Activated naive CD8-positive, alpha-beta T cell treated with anti-CD3 and anti-CD28 coated beads for 36 hours (primary cell): ENCODE measurements around the gene TNNT1. TPM values are rescaled to one million over a fixed set of nuclear protein-coding genes. Genes with fewer than 3 reads are reported as not detected.
"Not testable (repeated sequence)": the region's sequence is repeated elsewhere in the genome, so short reads cannot be mapped to it uniquely, and the experiment has no call there.

Source experiments
- DNase-seq: peaks from one replicate; pipeline ENCODE4 v3.0.0; 2021
- H3K27ac Mint-ChIP-seq: one replicate; pipeline ENCODE4 v1.8.0; 2022; ENCODE audit warnings: mild to moderate bottlenecking, moderate library complexity, mixed read lengths
- H3K27me3 Mint-ChIP-seq: one replicate; pipeline ENCODE4 v1.8.0; 2022; ENCODE audit warnings: mild to moderate bottlenecking, mixed read lengths
- H3K36me3 Mint-ChIP-seq: one replicate; pipeline ENCODE4 v1.8.0; 2021; ENCODE audit warnings: mild to moderate bottlenecking, mixed read lengths
- H3K4me1 Mint-ChIP-seq: one replicate; pipeline ENCODE4 v1.8.0; 2021; ENCODE audit warnings: mixed read lengths
- H3K4me3 Mint-ChIP-seq: one replicate; pipeline ENCODE4 v1.8.0; 2022; ENCODE audit warnings: mild to moderate bottlenecking, moderate library complexity, mixed read lengths
- H3K9me3 Mint-ChIP-seq: one replicate; pipeline ENCODE4 v1.8.0; 2022; ENCODE audit warnings: mixed read lengths
- total RNA-seq, 2 experiments: library from RNA; stranded (reverse); gene quantifications; one replicate each; pipeline ENCODE4 v1.2.3, GENCODE V29; 2021

TNNT1 gene
- total RNA-seq, 2 experiments from 2014 or later: not detected

DNA sequence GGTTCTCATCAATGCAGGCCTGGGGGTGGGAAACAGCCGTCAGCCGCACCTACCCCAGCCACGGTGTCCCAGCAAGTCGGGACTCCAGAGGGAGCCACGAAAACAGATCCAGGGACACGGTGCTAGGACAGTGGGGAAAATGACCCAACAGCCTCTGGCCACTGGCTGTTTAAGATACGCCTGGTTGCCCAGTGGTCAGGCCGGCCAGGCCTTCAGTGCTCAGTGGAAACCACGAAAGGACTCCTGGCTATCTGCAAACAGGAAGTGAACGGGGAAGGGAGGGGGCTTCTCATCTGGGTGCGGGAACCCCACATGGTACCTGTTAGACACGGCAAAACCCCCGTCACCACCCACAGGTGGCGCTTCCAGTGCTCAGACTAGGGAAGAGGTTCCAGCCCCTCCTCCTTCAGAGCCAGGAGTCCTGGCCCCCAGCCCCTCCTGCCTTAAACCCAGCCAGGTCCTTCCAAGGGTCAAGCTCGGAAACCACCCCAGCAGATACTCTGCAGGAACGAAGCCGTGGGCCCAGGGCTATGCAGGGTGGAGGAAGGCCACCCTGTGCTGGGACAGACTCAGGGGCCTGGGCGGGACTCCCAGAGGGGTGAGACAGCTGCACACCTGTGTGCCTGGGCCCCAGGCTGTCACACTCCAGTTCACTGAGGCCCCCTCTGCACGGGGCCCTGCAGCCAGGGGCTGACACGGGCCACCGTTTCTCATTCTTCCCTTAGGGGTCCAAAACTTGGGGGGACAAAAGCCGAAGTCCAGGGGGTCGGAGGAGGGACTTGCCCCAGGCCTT, 36.0 kb downstream of the TNNT1 start:
- Mint-ChIP-seq H3K27me3 (no peaks in the 10 kb centered on the region), H3K4me1 (peaks cover 11% of the 10 kb centered on the region), H3K4me3 (no peak overlapping the region), H3K36me3 (peaks cover 14% of the 10 kb centered on the region), H3K27ac (no peak overlapping the region), H3K9me3 (no peaks in the 10 kb centered on the region)
- DNase-seq: no peak

DNA sequence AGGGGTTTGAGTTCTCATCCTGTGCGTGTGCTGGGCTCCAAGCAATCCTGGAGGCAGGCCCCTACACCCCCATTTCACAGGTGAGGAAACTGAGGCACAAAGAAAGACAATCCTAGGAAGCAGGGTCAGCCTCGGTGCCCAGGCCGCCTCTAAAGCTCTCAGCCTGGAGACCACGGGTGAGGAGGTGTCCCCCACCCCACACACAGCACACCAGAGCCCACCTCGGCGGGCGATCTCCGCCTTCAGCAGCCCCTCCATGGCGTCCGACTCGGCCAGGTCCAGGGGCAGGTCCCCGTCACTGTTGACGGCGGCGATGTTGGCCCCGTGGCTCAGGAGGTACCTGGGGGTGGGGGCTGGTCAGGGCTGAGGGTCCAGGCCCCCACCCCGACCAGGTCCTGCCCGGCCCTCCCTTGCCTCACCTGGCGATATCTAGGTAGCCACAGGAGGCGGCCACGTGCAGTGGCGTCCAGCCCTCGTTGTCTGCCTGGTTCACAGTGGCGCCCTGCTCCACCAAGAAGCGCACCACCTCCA, 36.7 kb downstream of the TNNT1 start:
- Mint-ChIP-seq H3K9me3 (peaks cover 2% of the 10 kb centered on the region), H3K4me3 (no peak overlapping the region)

DNA sequence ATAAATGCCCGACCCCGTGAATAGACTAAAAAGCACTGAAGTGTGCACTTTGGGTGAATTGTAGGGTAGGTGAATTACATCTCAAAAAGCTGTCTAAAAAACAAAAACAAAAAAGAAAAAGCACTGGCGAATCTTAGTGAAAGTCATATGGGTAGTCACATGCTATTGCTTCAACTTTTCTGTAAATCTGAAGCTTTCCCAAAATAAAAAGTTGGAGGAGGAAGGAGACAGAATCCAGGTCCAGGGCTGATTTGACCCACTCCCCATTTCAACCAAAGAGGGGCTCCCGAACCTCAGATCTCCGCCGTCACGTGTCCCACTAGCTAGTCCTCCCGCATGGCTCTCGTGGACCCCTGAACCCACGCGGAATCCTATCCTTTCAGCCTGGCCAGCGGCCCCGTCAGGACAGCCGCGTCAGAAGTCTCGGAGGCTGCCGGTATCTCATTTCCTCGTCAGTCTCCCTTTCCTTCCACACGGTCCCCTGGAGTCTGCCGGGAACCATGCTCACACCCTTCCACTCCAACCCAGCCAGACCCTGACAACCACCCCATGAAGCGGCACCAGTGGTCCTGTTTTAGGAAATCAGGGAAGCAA, 37.7 kb downstream of the TNNT1 start:
- Mint-ChIP-seq H3K36me3 (peaks cover 17% of the 10 kb centered on the region), H3K4me1 (peaks cover 11% of the 10 kb centered on the region), H3K9me3 (peaks cover 2% of the 10 kb centered on the region), H3K4me3 (no peak overlapping the region), H3K27ac (no peak overlapping the region), H3K27me3 (no peaks in the 10 kb centered on the region)
- no peak for DNase-seq

More for the DNA sequence above, 36.7 kb downstream of the TNNT1 start:
- no peak for DNase-seq
- H3K36me3 Mint-ChIP-seq: peaks cover 16% of the 10 kb centered on the region
- H3K27me3 Mint-ChIP-seq: no peaks in the 10 kb centered on the region
- peaks cover 11% of the 10 kb centered on the region for H3K4me1 Mint-ChIP-seq
- H3K27ac Mint-ChIP-seq: no peak overlapping the region

DNA sequence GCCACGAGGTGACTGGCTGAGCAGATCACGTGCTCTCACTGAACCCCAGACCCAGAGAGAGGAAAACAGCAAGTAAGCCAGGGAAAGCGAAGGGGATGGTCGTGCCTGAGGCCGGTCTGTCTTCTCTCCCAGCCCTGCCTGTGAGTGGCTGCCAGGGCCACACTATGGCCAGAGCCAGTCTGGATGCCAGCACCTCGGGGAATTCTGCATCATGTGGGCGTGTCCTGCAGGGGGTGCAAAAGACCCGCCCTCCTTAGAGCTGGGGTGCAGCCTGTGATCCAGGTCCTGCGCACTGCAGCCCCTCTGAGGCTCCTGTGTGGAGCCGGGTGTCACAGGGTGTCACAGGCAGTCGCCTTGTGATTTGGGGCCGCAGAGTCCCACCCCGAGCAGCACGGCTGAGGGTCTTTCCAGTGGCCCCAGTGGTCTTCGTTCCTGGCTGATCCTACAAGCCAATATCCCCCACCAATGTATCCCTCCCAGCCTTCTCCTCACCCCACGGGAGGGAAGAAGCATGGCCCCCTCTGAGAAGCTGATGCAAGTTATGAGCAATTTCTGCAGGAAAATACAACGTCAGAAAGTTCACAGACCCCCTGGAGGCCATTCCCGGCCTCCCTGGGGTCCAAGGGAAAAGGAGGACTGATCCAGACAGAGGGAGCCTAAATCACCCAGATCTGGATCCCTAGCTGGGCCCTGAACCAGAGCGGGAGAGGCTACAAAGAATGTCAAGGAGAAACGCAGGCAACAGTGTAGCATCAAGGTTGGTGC, 39.3 kb downstream of the TNNT1 start:
- no peak overlapping the region for H3K4me3 Mint-ChIP-seq
- DNase-seq: no peak
- peaks cover 3% of the 10 kb centered on the region for H3K4me1 Mint-ChIP-seq
- no peak overlapping the region for H3K27ac Mint-ChIP-seq
- H3K9me3 Mint-ChIP-seq: peaks cover 2% of the 10 kb centered on the region
- peaks cover 17% of the 10 kb centered on the region for H3K36me3 Mint-ChIP-seq
- H3K27me3 Mint-ChIP-seq: no peaks in the 10 kb centered on the region

DNA sequence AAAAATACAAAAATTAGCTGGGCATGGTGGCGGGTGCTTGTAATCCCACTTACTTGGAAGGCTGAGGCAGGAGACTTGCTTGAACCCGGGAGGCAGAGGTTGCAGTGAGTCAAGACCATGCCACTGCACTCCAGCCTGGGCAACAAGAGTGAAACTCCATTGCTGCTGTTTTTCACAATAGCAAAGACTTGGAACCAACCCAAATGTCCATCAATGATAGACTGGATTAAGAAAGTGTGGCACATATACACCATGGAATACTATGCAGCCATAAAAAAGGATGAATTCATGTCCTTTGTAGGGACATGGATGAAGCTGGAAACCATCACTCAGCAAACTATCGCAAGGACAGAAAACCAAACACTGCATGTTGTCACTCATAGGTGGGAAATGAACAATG, 41.8 kb downstream of the TNNT1 start:
- not testable (repeated sequence) for H3K4me3 Mint-ChIP-seq, DNase-seq, H3K27me3 Mint-ChIP-seq, H3K27ac Mint-ChIP-seq, H3K4me1 Mint-ChIP-seq, H3K9me3 Mint-ChIP-seq
- H3K36me3 Mint-ChIP-seq: peaks cover 30% of the 10 kb centered on the region

DNA sequence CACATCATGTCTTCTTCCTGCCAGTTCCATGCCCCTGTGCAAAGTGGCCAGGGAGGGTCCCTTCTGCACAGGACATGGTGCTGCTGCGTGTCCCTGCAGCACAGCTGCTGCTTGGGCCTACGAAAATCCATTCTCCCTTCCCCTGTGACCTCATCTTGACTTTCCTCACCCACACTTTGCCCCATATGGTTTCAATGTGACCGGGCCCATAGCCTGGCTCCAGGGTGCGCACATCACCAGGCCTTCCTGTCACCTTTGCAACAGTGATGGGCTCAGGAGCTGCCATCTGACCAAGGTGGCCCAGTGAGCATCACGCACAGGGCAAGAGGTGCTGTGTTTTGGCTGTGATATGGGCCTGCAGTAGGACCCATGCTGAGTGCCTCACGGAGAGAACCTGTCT, 42.4 kb downstream of the TNNT1 start:
- H3K36me3 Mint-ChIP-seq: peaks cover 33% of the 10 kb centered on the region
- DNase-seq: no peak
- H3K27ac Mint-ChIP-seq: no peak overlapping the region
- H3K27me3 Mint-ChIP-seq: no peaks in the 10 kb centered on the region
- peaks cover 3% of the 10 kb centered on the region for H3K4me1 Mint-ChIP-seq
- no peak overlapping the region for H3K4me3 Mint-ChIP-seq
- peaks cover 2% of the 10 kb centered on the region for H3K9me3 Mint-ChIP-seq

DNA sequence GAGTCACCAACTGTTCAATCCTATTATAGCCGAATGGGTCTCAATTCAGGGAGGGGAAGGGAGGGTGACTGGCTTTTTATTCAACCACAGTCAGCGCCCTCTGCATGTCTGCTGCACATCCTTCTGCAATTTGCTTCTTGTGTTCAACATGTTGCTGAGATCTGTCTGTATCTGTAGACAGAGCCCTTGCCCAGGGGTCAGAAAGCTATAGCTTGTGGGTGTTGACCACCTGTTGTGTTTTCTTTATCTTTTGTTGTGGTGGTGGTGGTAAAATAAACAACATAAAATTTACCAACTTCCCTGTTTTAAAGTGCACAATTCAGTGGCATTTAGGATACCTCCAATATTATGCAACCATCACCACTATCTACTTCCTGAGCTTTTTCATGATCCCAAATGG, 43.8 kb downstream of the TNNT1 start:
- DNase-seq: no peak
- Mint-ChIP-seq H3K9me3 (peaks cover 2% of the 10 kb centered on the region), H3K36me3 (peaks cover 34% of the 10 kb centered on the region), H3K27me3 (no peaks in the 10 kb centered on the region), H3K4me3 (no peak overlapping the region), H3K27ac (no peak overlapping the region), H3K4me1 (peaks cover 3% of the 10 kb centered on the region)

DNA sequence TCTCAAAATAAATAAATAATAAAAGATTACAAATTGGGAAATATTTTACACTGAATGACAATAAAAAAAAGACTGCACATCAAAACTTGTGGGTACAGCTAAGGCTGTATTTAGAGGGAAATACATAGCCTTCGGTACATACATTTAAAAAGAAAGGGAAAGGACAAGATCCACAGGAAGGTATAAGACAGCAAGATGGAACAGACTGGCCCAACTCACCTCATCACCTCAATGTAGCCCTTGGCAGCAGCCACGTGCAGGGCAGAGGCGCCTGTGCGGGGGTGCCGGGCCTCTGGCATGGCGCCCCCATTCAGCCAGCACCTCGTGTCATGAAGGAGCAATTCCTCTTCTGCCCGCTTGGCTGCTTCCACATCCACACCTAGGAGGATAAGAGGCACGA, 45.8 kb downstream of the TNNT1 start:
- no peak overlapping the region for H3K4me3 Mint-ChIP-seq
- no peak for DNase-seq

DNA sequence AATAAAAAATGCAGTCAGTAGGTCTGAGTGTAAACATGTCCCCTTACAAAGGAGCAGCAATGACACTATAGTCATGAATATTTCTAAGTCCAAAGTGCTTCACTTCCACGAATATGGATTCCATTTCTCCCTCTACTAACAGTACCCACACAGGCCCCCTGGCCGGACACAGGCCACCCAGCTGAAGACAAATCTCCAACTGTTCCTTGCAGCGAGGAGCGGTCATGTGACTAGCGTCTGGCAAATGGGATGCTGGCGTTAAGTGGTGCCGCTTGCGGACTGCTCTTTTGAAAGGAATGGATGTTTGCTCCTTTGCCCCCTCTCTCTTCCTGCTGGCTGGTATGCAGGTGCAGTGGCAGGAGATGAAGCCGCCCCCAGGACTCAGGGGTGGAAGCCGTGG, 47.7 kb downstream of the TNNT1 start:
- no peak overlapping the region for H3K4me3 Mint-ChIP-seq
- peaks cover 28% of the 10 kb centered on the region for H3K36me3 Mint-ChIP-seq
- no peak for DNase-seq
- no peaks in the 10 kb centered on the region for H3K27me3 Mint-ChIP-seq
- H3K27ac Mint-ChIP-seq: no peak overlapping the region
- no peaks in the 10 kb centered on the region for H3K9me3 Mint-ChIP-seq
- H3K4me1 Mint-ChIP-seq: no peaks in the 10 kb centered on the region

More for the DNA sequence above, 45.8 kb downstream of the TNNT1 start:
- Mint-ChIP-seq H3K27me3 (no peaks in the 10 kb centered on the region), H3K9me3 (peaks cover 2% of the 10 kb centered on the region), H3K27ac (no peak overlapping the region), H3K36me3 (peaks cover 28% of the 10 kb centered on the region), H3K4me1 (no peaks in the 10 kb centered on the region)

DNA sequence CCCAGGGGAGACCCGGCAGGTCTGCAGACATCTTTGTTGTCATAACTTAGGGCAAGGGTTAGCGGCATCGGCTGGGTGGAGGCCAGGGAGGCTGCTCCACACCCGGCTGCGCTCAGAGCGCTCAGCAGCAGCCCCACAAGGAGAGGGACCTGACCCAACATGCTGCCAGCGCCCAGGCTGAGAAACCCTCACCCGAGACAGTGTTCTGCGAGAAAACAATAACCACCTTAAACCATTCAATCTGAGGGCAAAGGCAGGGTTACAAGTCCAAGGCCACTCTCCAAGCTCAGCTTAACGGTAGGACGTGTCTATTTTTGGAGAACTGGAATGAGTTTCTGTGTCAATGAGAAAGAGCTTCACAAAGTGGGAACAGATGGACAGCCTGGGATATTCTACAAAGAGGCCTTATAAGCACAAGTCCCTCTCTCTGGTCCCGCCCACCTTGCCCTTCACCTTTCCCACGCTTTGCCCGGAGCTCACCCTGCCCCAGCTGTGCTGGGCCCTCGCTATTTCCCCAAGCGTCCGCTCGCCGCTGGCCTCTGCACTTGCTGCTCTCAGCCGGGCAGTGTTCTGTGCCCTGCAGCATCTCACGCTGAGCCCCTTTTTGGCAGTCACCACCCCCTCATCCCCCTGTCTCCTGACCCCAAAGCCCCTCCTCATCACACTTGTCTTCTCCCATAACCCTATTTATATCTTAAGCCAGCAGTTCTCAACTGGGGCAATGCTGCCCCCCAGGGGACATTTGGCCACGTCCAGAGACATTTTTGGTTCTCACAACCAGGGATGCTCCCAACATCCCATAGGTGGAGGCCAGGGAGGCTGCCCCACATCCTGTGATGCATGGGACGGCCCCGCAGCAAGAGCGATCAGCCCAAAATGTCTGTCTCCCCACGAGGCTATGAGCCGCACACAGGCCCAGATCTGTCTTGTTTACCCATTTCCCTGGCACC, 49.2 kb downstream of the TNNT1 start:
- Mint-ChIP-seq H3K36me3 (peaks cover 31% of the 10 kb centered on the region), H3K27me3 (no peaks in the 10 kb centered on the region), H3K27ac (no peak overlapping the region), H3K4me1 (no peaks in the 10 kb centered on the region), H3K4me3 (no peak overlapping the region), H3K9me3 (no peaks in the 10 kb centered on the region)
- DNase-seq: no peak

DNA sequence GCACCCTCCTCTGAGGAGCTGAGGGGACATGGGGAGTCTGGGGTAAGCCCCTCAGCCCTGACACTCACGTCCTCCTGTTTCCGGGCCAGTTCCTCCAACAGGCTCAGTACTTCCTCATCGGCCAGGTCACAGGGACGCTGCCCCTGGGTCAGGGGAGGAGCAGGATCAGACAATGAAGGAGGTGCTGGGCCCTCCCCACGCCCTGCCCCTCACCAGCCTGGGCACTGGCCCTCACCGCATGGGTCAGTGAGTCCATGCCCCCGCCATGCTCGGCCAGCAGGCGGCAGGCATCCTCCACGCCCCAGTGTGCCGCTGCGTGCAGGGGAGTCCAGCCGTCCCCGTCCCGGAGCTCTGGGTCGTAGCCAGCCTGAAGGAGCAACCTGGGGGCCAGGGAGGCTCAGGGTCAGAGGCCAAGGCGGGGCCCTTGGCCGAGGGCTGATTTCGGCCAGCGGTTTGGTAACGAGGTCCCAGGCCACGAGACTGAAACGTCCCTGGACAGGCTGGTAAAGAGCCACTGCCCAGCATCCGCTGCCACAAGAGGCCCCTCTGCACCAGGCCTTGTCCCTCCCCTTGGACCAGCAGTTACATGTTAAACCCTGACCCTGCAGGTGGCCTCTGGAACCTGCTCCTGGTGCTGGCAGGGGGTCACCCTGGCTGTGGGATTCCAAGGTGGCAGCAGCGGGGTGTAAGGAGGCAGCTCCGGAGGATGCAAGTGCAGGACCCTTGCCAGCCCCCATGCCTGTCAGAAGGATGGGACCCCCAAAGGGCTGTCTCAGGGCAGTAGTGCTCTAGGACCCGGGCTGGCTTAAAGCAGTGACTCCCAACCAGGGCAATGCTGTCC, 50.1 kb downstream of the TNNT1 start:
- Mint-ChIP-seq H3K27ac (no peak overlapping the region), H3K9me3 (no peaks in the 10 kb centered on the region), H3K36me3 (peaks cover 35% of the 10 kb centered on the region), H3K27me3 (no peaks in the 10 kb centered on the region), H3K4me3 (no peak overlapping the region), H3K4me1 (no peaks in the 10 kb centered on the region)
- no peak for DNase-seq

DNA sequence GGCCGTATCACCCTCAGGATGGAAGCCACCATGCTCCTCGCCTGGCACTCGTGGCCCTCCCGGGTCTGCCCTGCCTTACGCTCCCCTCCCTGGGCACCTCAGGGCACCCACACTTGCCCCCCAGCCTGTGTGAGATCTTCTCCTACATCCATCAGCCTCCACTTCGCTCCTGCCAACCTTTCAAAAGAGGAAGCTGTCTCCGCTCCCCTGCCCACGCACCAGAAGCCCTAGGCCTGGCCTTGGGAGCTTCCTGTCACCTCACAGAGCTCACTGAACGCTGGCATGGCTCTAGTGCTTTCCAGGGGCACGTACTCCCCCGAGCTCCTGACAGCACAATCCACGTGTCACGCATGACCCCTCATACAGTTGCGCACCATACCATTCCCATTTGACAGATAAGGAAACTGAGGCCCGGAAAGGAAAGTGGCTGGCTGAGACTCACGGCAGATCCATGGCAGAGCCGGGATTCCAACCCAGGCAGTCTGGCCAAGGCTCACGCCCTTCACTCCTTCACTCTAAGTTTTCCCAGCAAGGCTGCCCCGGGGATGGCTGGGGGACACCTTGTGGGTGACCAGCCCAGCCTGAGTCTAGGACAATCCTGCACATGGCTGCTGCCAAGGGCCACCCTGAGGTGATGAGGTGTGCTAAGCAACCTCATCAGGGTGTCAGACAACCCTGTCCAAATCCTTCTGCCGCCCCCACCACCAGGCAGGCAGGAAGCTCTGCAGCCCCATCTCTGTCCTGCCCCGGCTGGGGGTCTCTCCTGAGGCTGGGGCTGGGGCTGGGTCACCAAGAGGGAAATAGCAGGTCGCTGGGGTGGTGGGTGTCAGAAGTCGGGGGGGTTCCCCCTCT, 50.9 kb downstream of the TNNT1 start:
- H3K27ac Mint-ChIP-seq: no peak overlapping the region

DNA sequence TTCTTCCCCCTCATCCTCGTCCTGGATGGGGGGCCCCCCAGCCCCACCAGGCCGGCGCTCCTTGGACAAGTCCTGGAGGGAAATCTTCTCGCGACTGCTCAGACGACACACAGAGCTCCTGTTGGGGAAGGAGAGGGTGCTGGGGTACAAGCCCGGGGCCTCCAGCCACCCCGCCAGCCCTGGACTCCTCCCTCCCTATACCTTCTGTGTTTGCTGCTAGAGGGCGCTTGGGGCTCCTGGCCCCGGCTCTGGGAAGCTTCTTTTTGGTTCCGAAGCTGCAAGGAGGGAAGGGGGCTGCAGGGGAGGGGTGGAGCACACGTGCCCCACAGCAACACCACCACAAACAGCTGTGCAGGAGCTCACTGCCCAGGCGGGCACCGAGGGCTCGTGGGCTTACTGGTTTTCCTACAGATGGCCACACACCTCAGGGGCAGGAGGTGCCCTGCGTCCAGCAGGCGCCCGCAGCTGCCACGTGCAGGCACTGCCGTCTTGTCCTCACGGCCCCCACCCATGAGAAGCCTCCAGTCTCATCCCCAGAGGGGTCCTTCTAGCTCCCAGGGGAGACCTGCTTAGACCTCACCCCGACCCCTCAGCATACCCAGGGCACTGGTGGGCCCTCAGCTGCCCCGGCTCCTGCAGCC, 52.8 kb downstream of the TNNT1 start:
- Mint-ChIP-seq H3K36me3 (peaks cover 19% of the 10 kb centered on the region), H3K4me1 (no peaks in the 10 kb centered on the region), H3K27me3 (no peaks in the 10 kb centered on the region), H3K4me3 (no peak overlapping the region), H3K27ac (no peak overlapping the region), H3K9me3 (no peaks in the 10 kb centered on the region)
- no peak for DNase-seq

More for the DNA sequence above, 50.9 kb downstream of the TNNT1 start:
- peaks cover 30% of the 10 kb centered on the region for H3K36me3 Mint-ChIP-seq
- DNase-seq: no peak
- no peaks in the 10 kb centered on the region for H3K9me3 Mint-ChIP-seq
- no peaks in the 10 kb centered on the region for H3K27me3 Mint-ChIP-seq
- no peak overlapping the region for H3K4me3 Mint-ChIP-seq
- H3K4me1 Mint-ChIP-seq: no peaks in the 10 kb centered on the region
